ENCODE results near the gene ANAPC2. TPM values are rescaled to one million over a fixed set of nuclear protein-coding genes. Genes with fewer than 3 reads are reported as not detected.
A peak's percentile ranks its signal among the peaks of the same experiment; 100 is the strongest.

ANAPC2 gene
- polyA plus RNA-seq, 4 donors: 20.0 to 44.2 (median 37.0) TPM

GRCh38 chr9:137234055-137234697 is 45.8 kb upstream of the ANAPC2 start:
- H3K4me1 ChIP-seq (ENCODE audit: control insufficient read depth in 3 of 3, insufficient read depth in 2 of 3, low read depth in 1 of 3, low read length in 2 of 3): peaks cover 3 to 74% (median 11%) of the 10 kb centered on the region in 3 donors
- no peaks in the 10 kb centered on the region for H3K27me3 ChIP-seq (ENCODE audit: control insufficient read depth in 3 of 3, insufficient read depth in 3 of 3, low read length in 3 of 3)

GRCh38 chr9:137233143-137233980 is 45.0 kb upstream of the ANAPC2 start:
- Histone ChIP-seq H3K9me3 (ENCODE audit: control insufficient read depth in 2 of 2, insufficient read depth in 1 of 2, low read depth in 1 of 2, low read length in 1 of 2) (no peaks in the 10 kb centered on the region), H3K27ac (ENCODE audit: low read depth in 1 of 3, low read length in 2 of 3) (peak overlapping the region in 1 of 3 donors; percentile 54), H3K4me3 (ENCODE audit: low read depth in 1 of 3, low read length in 3 of 3) (peak overlapping the region in 1 of 3 donors; percentile 23), H3K27me3 (ENCODE audit: control insufficient read depth in 3 of 3, insufficient read depth in 3 of 3, low read length in 3 of 3) (no peaks in the 10 kb centered on the region), H3K4me1 (ENCODE audit: control insufficient read depth in 3 of 3, insufficient read depth in 2 of 3, low read depth in 1 of 3, low read length in 2 of 3) (peaks cover 3 to 74% (median 11%) of the 10 kb centered on the region in 3 donors), H3K36me3 (ENCODE audit: control insufficient read depth in 3 of 3, insufficient read depth in 2 of 3, low read depth in 1 of 3, low read length in 3 of 3) (peaks cover 0 to 50% (median 0%) of the 10 kb centered on the region in 3 donors)
- WGBS, 3 donors: 28 to 76% (median 52%) methylated on average over 29 to 40 of the region's 40 CpGs
- no peak for FAIRE-seq
- DNase-seq: no peak

More at GRCh38 chr9:137234055-137234697, 45.8 kb upstream of the ANAPC2 start:
- Histone ChIP-seq H3K36me3 (ENCODE audit: control insufficient read depth in 3 of 3, insufficient read depth in 2 of 3, low read depth in 1 of 3, low read length in 3 of 3) (peaks cover 0 to 58% (median 0%) of the 10 kb centered on the region in 3 donors), H3K9me3 (ENCODE audit: control insufficient read depth in 2 of 2, insufficient read depth in 1 of 2, low read depth in 1 of 2, low read length in 1 of 2) (no peaks in the 10 kb centered on the region), H3K27ac (ENCODE audit: low read depth in 1 of 3, low read length in 2 of 3) (peak overlapping the region in 1 of 3 donors; percentile 90), H3K4me3 (ENCODE audit: low read depth in 1 of 3, low read length in 3 of 3) (peak overlapping the region in 1 of 3 donors; percentile 73)
- DNase-seq: peak in 1 of 2 donors; percentile 47
- WGBS, 3 donors: 13 to 54% (median 31%) methylated on average over 37 to 40 of the region's 40 CpGs
- FAIRE-seq: no peak

- H3K27me3 ChIP-seq (ENCODE audit: control insufficient read depth in 3 of 3, insufficient read depth in 3 of 3, low read length in 3 of 3): no peaks in the 10 kb centered on the region
- H3K4me1 ChIP-seq (ENCODE audit: control insufficient read depth in 3 of 3, insufficient read depth in 2 of 3, low read depth in 1 of 3, low read length in 2 of 3): peaks cover 3 to 74% (median 11%) of the 10 kb centered on the region in 3 donors
- DNase-seq (peak in 1 of 2 donors; percentile 55), FAIRE-seq (no peak)
- peak overlapping the region in 1 of 3 donors; percentile 95 for H3K27ac ChIP-seq (ENCODE audit: low read depth in 1 of 3, low read length in 2 of 3)
- WGBS, 3 donors: 18 to 73% (median 46%) methylated on average over 14 to 24 of the region's 24 CpGs
- H3K4me3 ChIP-seq (ENCODE audit: low read depth in 1 of 3, low read length in 3 of 3): no peak overlapping the region
- H3K36me3 ChIP-seq (ENCODE audit: control insufficient read depth in 3 of 3, insufficient read depth in 2 of 3, low read depth in 1 of 3, low read length in 3 of 3): peaks cover 0 to 47% (median 0%) of the 10 kb centered on the region in 3 donors
- no peaks in the 10 kb centered on the region for H3K9me3 ChIP-seq (ENCODE audit: control insufficient read depth in 2 of 2, insufficient read depth in 1 of 2, low read depth in 1 of 2, low read length in 1 of 2)
Measured at GRCh38 chr9:137232510-137232909, 44.1 kb upstream of the ANAPC2 start.

- FAIRE-seq (no peak), DNase-seq (no peak)
- no peak overlapping the region for H3K4me3 ChIP-seq (ENCODE audit: low read depth in 1 of 3, low read length in 3 of 3)
- H3K27ac ChIP-seq (ENCODE audit: low read depth in 1 of 3, low read length in 2 of 3): peak overlapping the region in 1 of 3 donors; percentile 95
- no peaks in the 10 kb centered on the region for H3K9me3 ChIP-seq (ENCODE audit: control insufficient read depth in 2 of 2, insufficient read depth in 1 of 2, low read depth in 1 of 2, low read length in 1 of 2)
- H3K36me3 ChIP-seq (ENCODE audit: control insufficient read depth in 3 of 3, insufficient read depth in 2 of 3, low read depth in 1 of 3, low read length in 3 of 3): peaks cover 0 to 47% (median 0%) of the 10 kb centered on the region in 3 donors
- whole genome bisulfite sequencing, 3 donors: 54 to 75% (median 69%) methylated on average over 7 to 10 of the region's 10 CpGs
- peaks cover 3 to 74% (median 11%) of the 10 kb centered on the region in 3 donors for H3K4me1 ChIP-seq (ENCODE audit: control insufficient read depth in 3 of 3, insufficient read depth in 2 of 3, low read depth in 1 of 3, low read length in 2 of 3)
- no peaks in the 10 kb centered on the region for H3K27me3 ChIP-seq (ENCODE audit: control insufficient read depth in 3 of 3, insufficient read depth in 3 of 3, low read length in 3 of 3)
Measured at GRCh38 chr9:137232101-137232500, 43.7 kb upstream of the ANAPC2 start.

- H3K27ac ChIP-seq (ENCODE audit: low read depth in 1 of 3, low read length in 2 of 3): peak overlapping the region in 1 of 3 donors; percentile 95
- H3K4me1 ChIP-seq (ENCODE audit: control insufficient read depth in 3 of 3, insufficient read depth in 2 of 3, low read depth in 1 of 3, low read length in 2 of 3): peaks cover 0 to 74% (median 11%) of the 10 kb centered on the region in 3 donors
- whole genome bisulfite sequencing, 3 donors: 78 to 84% (median 80%) methylated on average over 20 to 23 of the region's 23 CpGs
- H3K4me3 ChIP-seq (ENCODE audit: low read depth in 1 of 3, low read length in 3 of 3): no peak overlapping the region
- DNase-seq (no peak), FAIRE-seq (no peak)
- peaks cover 0 to 47% (median 0%) of the 10 kb centered on the region in 3 donors for H3K36me3 ChIP-seq (ENCODE audit: control insufficient read depth in 3 of 3, insufficient read depth in 2 of 3, low read depth in 1 of 3, low read length in 3 of 3)
- no peaks in the 10 kb centered on the region for H3K9me3 ChIP-seq (ENCODE audit: control insufficient read depth in 2 of 2, insufficient read depth in 1 of 2, low read depth in 1 of 2, low read length in 1 of 2)
- no peaks in the 10 kb centered on the region for H3K27me3 ChIP-seq (ENCODE audit: control insufficient read depth in 3 of 3, insufficient read depth in 3 of 3, low read length in 3 of 3)
Measured at GRCh38 chr9:137231372-137232039, 43.1 kb upstream of the ANAPC2 start.

GRCh38 chr9:137230705-137231371 is 42.5 kb upstream of the ANAPC2 start, which contains the start of gene SLC34A3:
Gene SLC34A3, plus strand, starts transcription at chr9:137230901. Its CDS starts 802 bp downstream, at chr9:137231703.
- no peaks in the 10 kb centered on the region for H3K9me3 ChIP-seq (ENCODE audit: control insufficient read depth in 2 of 2, insufficient read depth in 1 of 2, low read depth in 1 of 2, low read length in 1 of 2)
- H3K4me1 ChIP-seq (ENCODE audit: control insufficient read depth in 3 of 3, insufficient read depth in 2 of 3, low read depth in 1 of 3, low read length in 2 of 3): peaks cover 0 to 79% (median 11%) of the 10 kb centered on the region in 3 donors
- no peak for FAIRE-seq
- DNase-seq: peak; percentile 56 to 78
- peak within 1 kb of the TSS in 1 of 3 donors; percentile 21 for H3K4me3 ChIP-seq (ENCODE audit: low read depth in 1 of 3, low read length in 3 of 3)
- H3K27me3 ChIP-seq (ENCODE audit: control insufficient read depth in 3 of 3, insufficient read depth in 3 of 3, low read length in 3 of 3): no peaks in the 10 kb centered on the region
- peak within 1 kb of the TSS in 2 of 3 donors; percentile 5 to 95 for H3K27ac ChIP-seq (ENCODE audit: low read depth in 1 of 3, low read length in 2 of 3)
- WGBS, 3 donors: 17 to 51% (median 28%) methylated on average over 14 of the region's 14 CpGs
- peaks cover 0 to 47% (median 0%) of the 10 kb centered on the region in 3 donors for H3K36me3 ChIP-seq (ENCODE audit: control insufficient read depth in 3 of 3, insufficient read depth in 2 of 3, low read depth in 1 of 3, low read length in 3 of 3)

GRCh38 chr9:137229903-137230704 is 41.7 kb upstream of the ANAPC2 start:
- Histone ChIP-seq H3K4me1 (ENCODE audit: control insufficient read depth in 3 of 3, insufficient read depth in 2 of 3, low read depth in 1 of 3, low read length in 2 of 3) (peaks cover 0 to 80% (median 11%) of the 10 kb centered on the region in 3 donors), H3K36me3 (ENCODE audit: control insufficient read depth in 3 of 3, insufficient read depth in 2 of 3, low read depth in 1 of 3, low read length in 3 of 3) (peaks cover 0 to 40% (median 0%) of the 10 kb centered on the region in 3 donors), H3K27ac (ENCODE audit: low read depth in 1 of 3, low read length in 2 of 3) (peak overlapping the region in 2 of 3 donors; percentile 5 to 95), H3K9me3 (ENCODE audit: control insufficient read depth in 2 of 2, insufficient read depth in 1 of 2, low read depth in 1 of 2, low read length in 1 of 2) (no peaks in the 10 kb centered on the region), H3K27me3 (ENCODE audit: control insufficient read depth in 3 of 3, insufficient read depth in 3 of 3, low read length in 3 of 3) (no peaks in the 10 kb centered on the region), H3K4me3 (ENCODE audit: low read depth in 1 of 3, low read length in 3 of 3) (peak overlapping the region in 1 of 3 donors; percentile 21)
- DNase-seq (peak; percentile 52 to 92), FAIRE-seq (no peak)
- 17 to 51% (median 27%) methylated on average over 27 to 31 of the region's 31 CpGs for WGBS, 3 donors

Measured in small intestine (tissue), 7 donors.